Activated CD8-positive, alpha-beta memory T cell treated with anti-CD3 and anti-CD28 coated beads, Interleukin-2, amount 50 U/mL, for 1 hour (primary cell): ENCODE measurements around the gene MTNR1A.

Source experiments
- DNase-seq: peaks from one replicate; pipeline ENCODE4 v3.0.0-alpha.2; 2020; ENCODE audit errors: extremely low read depth

The MTNR1A gene

DNA sequence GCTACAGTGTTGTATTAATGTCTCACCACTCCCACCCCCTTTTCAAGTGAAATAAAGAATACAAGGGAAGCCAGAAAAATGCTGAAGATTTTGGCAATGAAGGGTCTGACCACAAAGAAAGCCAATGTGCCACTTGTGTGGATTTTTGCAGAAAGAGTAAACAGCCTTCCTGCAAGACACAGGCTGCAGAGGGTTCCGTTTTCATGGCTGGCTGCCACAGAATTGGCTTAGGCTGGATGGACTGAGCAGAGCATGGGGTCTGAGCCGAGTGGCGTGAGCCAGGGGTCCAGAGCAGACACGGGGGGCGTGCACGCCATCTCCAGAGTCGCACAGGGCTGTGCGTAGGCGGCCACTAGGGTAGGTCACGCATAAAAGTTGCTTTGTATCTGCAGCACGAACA, 69.2 kb downstream of the MTNR1A start:
- DNase-seq, result no peak

DNA sequence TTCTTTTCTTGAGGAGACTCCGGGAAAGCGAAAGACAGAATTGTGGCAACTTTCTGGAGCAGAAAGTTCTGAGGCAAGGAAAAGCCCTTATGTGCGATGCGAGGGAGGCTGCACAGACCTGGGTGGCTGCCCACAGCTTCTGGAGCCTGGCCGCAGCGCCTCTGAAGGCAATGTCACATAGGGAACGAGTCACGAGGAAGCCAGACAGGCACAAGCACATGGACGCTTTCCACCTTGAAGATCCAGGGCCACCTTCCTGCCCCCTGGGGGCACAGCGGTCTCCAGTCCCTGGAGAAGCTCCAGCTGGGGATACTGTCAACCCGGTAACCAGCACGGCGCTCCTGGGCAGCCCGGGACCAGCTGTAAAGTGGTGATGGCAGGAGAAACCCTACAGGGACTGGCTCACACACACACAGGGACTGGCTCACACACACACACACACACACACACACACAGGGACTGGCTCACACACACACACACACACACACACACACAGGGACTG, 69.8 kb downstream of the MTNR1A start:
- DNase-seq, result no peak

DNA sequence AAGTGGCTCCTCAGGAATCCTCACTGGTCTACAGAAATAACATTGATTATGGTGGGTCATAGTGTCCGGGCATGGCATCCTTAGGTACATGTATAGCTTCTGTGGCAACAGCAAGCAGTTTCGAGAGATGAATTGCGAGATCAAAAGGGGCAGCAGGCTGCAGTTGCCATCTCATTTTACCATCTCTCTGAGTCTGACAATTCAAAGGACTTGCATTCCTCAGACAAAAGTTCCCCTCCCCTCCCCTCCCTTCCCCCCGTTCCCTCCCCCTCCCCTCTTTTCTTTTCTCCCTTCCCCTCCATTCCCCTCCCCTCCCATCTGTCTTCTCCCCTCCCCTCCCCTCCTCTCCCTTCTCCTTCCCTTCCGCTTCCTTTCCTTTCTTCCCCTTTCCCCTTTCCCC, 70.2 kb downstream of the MTNR1A start:
- DNase-seq, result no peak

DNA sequence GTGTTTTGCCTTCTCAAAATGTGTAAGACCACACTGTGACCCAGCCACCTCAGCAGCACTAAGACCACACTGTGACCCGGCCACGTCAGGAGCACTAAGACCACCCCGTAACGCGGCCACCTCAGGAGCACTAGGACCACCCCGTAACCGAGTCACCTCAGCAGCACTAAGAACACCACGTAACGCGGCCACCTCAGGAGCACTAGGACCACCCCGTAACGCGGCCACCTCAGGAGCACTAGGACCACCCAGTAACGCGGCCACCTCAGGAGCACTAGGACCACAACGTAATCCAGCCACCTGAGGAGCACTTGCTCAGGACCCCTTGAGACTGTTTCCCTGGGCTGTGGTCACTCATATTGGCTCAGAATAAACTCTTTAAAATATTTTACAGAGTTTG, 71.7 kb downstream of the MTNR1A start:
- no peak for DNase-seq
